WERI-Rb-1 (cell line): Measurements from ENCODE around the gene MACROD1.

ENCODE experiments used
- DNase-seq: peaks from one replicate; pipeline ENCODE4 v3.0.0-alpha.2; 2020
- H3K27ac ChIP-seq: fragments of 250-450 bp; sonication (Bioruptor Pico); 2 replicates; pipeline ENCODE4 v1.5.1; 2020; ENCODE audit warnings: mild to moderate bottlenecking, moderate library complexity
- H3K27me3 ChIP-seq: fragments of 250-450 bp; sonication (Bioruptor Pico); 2 replicates; pipeline ENCODE4 v1.5.1; 2021; ENCODE audit warnings: mild to moderate bottlenecking, low read depth, moderate library complexity; ENCODE audit not compliant: insufficient read depth, severe bottlenecking
- H3K36me3 ChIP-seq: fragments of 250-450 bp; sonication (Bioruptor Pico); 2 replicates; pipeline ENCODE4 v1.5.1; 2020; ENCODE audit warnings: mild to moderate bottlenecking, moderate library complexity
- H3K4me3 ChIP-seq: 2 replicates; pipeline ENCODE4 v1.5.1; 2011; ENCODE audit warnings: low read depth, mild to moderate bottlenecking, control low read depth, low read length
- H3K9me3 ChIP-seq: fragments of 250-450 bp; sonication (Bioruptor Pico); 2 replicates; pipeline ENCODE4 v1.5.1; 2021; ENCODE audit warnings: mild to moderate bottlenecking, moderate library complexity; ENCODE audit not compliant: severe bottlenecking
- CTCF ChIP-seq: IDR thresholded peaks from 2 replicates; pipeline ENCODE4 v1.5.1; 2011; ENCODE audit warnings: low read depth, mild to moderate bottlenecking, control low read depth, inconsistent platforms, low read length

Gene MACROD1

GRCh38 chr11:64132191-64132771 lies 33.6 kb downstream of the MACROD1 start:
- TF ChIP-seq CTCF, result no peak
- peaks cover 2% of the 10 kb centered on the region; the same call in 1 of the 2 replicates for H3K36me3 ChIP-seq
- H3K27ac ChIP-seq, result peak overlapping the region; percentile 81

GRCh38 chr11:64131683-64132190 lies 34.2 kb downstream of the MACROD1 start:
- no peaks in the 10 kb centered on the region for H3K9me3 ChIP-seq
- peak; percentile 85 for DNase-seq
- no peak overlapping the region for H3K4me3 ChIP-seq
- peaks cover 2% of the 10 kb centered on the region; the same call in 1 of the 2 replicates for H3K36me3 ChIP-seq
- peak overlapping the region; percentile 81 for H3K27ac ChIP-seq
- TF ChIP-seq CTCF, result no peak
- no peaks in the 10 kb centered on the region for H3K27me3 ChIP-seq

More at GRCh38 chr11:64132191-64132771, 33.6 kb downstream of the MACROD1 start:
- no peaks in the 10 kb centered on the region for H3K27me3 ChIP-seq
- peak; percentile 83 for DNase-seq
- H3K9me3 ChIP-seq, result no peaks in the 10 kb centered on the region
- peak overlapping the region; percentile 5 for H3K4me3 ChIP-seq

- Histone ChIP-seq H3K4me3 (no peak overlapping the region), H3K9me3 (no peaks in the 10 kb centered on the region), H3K36me3 (peaks cover 6% of the 10 kb centered on the region; the same call in 1 of the 2 replicates), H3K27ac (peak overlapping the region; percentile 81), H3K27me3 (no peaks in the 10 kb centered on the region)
- no peak for DNase-seq
- no peak for TF ChIP-seq CTCF
Measured at GRCh38 chr11:64130618-64131017, 35.3 kb downstream of the MACROD1 start.

GRCh38 chr11:64129403-64129802 lies 36.5 kb downstream of the MACROD1 start:
- Histone ChIP-seq H3K27ac (no peak overlapping the region), H3K36me3 (peaks cover 6% of the 10 kb centered on the region; the same call in 1 of the 2 replicates), H3K9me3 (no peaks in the 10 kb centered on the region), H3K27me3 (no peaks in the 10 kb centered on the region), H3K4me3 (no peak overlapping the region)
- no peak for DNase-seq
- no peak for TF ChIP-seq CTCF

GRCh38 chr11:64128255-64129006 lies 37.5 kb downstream of the MACROD1 start:
- Histone ChIP-seq H3K4me3 (no peak overlapping the region), H3K9me3 (no peaks in the 10 kb centered on the region), H3K27ac (no peak overlapping the region), H3K27me3 (no peaks in the 10 kb centered on the region), H3K36me3 (peaks cover 6% of the 10 kb centered on the region; the same call in 1 of the 2 replicates)
- DNase-seq, result no peak
- TF ChIP-seq CTCF, result no peak
